ENCODE results near the gene FAM13B.
"Not testable (repeated sequence)": the region's sequence is repeated elsewhere in the genome, so short reads cannot be mapped to it uniquely, and the experiment has no call there.

Gene FAM13B

DNA sequence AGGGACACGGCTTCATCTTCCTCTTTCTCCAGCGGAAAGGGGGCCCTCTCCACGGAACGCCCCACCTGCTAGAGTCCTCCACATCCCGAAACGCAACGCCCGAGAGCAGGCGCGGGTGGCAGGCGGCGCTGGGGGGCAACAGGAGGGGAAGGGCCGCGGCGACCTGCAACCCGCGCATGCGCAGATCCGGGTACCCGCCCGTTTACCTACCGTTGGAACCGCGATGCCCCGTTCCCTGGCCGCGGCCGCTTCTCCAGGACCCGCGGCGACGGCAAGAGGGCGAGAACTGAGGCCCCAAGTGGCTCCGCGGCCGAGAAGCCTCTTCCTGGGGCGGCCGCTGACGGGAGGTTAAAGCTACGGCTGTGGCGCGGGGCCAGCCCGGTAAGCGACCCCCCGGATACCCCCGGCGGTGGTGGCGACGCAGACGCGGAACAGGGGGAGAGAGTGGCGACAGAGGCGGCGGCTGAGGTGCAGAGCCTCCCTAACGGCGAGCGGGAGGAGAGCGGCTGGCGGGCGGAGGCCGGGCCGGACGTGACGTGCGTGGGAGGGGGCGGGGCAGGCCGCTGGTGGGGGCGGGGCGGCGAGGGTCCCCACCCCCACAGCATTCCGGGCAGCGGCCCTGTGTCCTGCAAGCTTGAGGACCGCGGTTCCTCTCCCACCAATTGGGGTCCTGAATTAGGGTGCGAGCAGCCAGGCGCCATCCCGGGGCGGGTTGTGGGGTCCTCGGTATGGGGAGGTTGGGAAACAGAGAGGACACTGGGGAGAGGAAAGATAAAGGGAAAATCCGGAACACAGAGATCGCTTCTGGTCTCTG is at the start of gene FAM13B:
Gene FAM13B, minus strand, starts transcription at position 508 of the 814 bp plus-strand sequence. CDS start 13,968 bp downstream, outside the sequence.
- DNase-seq: peak; percentile 57

GRCh38 chr5:138082033-138082432 is 49.2 kb upstream of the FAM13B start:
- DNase-seq: no peak

- DNase-seq: no peak
Measured at GRCh38 chr5:138078006-138078643, 45.2 kb upstream of the FAM13B start.

- peak; percentile 1 for DNase-seq
Measured at GRCh38 chr5:138077064-138077696, 44.3 kb upstream of the FAM13B start.

DNA sequence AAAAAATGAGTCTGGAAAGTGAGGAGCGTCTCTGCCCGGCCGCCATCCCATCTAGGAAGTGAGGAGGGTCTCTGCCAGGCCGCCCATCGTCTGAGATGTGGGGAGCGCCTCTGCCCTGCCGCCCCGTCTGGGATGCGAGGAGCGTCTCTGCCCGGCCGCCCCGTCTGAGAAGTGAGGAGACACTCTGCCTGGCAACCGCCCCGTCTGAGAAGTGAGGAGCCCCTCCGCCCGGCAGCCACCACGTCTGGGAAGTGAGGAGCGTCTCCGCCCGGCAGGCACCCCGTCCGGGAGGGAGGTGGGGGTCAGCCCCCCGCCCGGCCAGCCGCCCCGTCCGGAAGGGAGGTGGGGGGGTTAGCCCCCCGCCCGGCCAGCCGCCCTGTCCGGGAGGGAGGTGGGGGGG is 37.1 kb upstream of the FAM13B start:
- not testable (repeated sequence) for DNase-seq

DNA sequence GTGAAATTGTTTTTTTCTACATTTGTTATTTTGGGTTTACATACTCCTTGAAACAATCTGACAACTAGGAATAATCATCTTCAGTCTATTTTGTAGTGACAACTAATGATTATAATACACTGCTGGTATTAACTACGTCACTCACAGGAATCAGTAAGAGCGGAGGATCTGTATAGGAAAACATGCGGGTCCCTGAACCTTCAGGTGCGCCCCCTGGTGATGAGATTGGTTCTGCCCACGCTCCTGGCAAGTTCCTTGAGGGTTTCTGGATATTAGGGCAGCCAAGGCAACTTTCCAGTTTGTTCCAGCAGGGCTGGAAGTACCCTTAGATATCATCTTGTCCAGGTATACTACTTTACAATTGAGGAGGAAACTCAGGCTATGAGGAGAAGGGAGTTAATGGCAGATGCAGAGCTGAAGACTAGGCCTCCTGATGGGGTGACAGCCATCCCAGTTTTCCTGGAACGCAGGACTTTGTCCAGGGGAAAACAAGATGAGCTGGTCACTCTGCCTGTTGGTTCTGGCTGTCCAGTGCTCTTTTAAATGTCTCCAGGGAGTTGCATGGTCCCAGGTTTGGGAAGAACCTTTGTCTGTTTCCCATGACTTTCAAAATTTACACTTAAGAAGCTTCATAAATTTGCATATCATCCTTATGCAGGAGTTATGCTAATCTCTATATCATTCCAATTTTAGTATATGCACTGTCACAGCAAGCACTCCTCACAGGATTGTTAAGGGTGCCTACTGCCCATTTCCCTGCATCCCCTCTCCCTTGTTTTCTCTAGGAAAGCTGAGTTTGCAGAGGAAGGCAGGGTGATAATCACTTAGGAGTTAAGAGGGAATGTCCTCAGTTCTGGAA is 36.1 kb upstream of the FAM13B start:
- DNase-seq: peak; percentile 1

GRCh38 chr5:138067945-138068344 is 35.1 kb upstream of the FAM13B start:
- DNase-seq: no peak

- no peak for DNase-seq
Measured at GRCh38 chr5:138065102-138065501, 32.2 kb upstream of the FAM13B start.

GRCh38 chr5:138064526-138064925 is 31.6 kb upstream of the FAM13B start:
- no peak for DNase-seq

DNA sequence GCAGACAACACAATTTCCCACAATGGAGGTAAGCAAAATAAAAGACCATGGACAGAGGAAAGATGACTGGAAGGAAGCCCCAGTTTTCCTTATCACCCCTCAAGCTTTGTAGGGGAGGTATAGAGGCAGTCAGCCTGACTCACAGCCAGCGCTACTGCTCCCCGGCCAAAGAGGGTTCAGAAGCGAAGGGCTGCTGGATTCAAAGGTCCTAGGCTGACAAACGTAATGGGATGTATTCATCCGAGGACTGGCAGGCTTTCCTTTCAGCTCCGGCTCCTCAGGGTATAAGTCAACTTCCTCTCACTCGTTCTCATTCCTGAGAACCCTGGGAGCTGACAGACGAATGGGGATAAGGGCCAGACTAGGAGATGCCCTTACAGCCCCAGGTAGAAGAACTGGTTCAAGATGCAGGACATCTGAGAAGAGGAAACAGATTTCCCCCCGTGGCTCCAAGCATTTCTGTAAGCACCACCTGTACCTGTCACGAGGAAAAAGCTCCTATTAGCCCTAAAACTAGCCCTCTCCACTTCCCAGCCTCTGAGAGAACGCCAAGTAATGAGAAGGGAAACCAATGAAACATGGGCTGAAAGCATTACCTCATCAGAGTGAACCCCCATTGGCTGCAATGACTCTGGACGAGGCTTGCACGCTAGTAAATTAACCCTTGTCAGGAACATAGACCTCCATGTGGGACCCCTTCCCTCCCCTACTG is 22.1 kb upstream of the FAM13B start:
- no peak for DNase-seq

DNA sequence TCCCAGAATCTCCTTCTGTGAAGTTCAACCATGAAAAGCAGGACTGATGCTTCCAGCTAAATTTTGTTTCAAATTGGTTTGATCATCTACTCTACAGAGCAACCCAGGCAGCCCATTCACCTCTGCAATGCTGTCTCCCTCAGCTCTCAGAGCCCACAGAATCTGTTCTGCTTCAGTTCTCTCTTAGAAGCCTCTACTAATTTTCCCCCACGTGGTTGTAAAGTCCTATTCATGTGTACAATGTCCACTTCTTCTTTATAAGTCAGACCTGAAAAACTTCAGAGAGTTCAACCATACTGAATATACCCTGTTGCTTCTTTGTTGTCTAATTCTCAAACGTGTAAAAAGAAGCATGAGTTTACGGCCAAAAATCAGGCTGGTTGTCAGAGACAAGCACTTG is 21.3 kb upstream of the FAM13B start:
- DNase-seq: no peak

GRCh38 chr5:138053554-138053953 is 20.7 kb upstream of the FAM13B start:
- DNase-seq: no peak

DNA sequence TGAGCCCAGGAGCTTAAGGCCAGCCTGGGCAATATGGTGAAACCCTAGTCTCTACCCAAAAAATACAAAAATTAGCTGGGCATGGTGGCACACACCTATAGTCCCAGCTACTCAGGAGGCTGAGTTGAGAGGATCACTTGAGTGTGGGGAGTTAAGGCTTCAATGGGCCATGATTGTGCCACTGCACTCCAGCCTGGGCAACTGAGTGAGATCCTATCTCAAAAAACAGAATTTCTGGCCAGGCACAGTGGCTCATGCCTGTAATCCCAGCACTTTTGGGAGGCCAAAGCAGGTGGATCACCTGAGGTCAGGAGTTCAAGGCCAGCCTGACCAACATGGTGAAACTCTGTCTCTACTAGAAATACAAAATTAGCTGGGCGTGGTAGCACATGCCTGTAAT is 19.8 kb upstream of the FAM13B start:
- DNase-seq: not testable (repeated sequence)

DNA sequence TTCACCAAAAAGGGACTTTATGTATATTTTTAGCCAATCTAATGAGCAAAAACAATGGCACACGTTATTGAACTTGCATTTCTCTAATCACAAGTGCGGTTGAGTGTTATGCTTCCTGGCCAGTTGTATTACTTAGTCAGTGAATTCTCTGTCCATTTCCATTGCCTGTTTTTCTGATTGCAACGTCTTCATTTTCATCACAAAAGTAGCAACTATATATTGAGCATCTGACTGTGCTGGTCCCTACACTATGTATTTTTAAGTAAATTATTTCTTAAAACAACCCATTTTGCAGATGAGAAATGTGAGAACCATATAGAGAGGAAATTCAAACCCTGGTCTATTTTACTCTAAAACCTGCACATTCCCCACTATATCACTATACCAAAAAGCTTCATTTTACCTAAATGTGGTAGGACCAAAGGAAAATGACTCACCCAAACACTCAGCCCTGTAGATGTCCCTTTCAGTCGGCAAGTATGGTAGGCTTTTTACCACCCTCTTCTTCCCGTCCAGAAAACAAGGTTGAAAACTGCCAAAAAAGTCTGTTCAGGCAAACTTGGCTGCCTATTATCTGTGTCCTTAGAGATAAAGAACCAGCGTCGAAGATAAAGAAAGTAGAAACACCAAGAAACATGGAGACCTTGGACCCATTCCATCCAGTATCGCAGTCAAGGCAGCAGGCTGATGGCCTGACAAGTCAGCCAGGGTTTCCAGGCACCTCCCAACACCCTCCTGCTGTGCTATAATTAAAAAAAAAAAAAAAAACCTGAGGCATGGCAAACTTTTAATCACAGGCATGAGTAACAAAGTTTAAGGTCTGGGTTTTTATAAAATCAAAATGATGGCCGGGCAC is 18.8 kb upstream of the FAM13B start:
- DNase-seq: no peak

- not testable (repeated sequence) for DNase-seq
Measured at GRCh38 chr5:138045283-138045682, 12.4 kb upstream of the FAM13B start.

DNA sequence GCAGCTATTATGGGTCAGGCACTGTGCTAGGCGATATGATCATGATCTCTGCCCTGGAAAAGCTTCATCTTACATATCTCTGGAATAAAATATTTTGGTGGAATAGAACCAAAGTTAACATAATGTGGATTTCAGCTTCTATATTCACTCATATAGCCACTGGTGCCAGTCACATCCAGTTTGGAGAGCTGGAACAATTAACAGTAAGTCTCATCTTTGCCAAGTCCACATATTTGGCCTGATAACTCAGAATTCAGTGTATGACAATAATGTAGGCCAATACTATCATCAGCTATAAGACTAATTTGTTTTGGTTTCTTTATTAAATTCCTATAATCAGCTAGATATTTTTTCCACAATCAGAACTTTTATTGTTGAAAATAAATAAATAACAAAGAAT is 5.9 kb upstream of the FAM13B start:
- DNase-seq: no peak

DNA sequence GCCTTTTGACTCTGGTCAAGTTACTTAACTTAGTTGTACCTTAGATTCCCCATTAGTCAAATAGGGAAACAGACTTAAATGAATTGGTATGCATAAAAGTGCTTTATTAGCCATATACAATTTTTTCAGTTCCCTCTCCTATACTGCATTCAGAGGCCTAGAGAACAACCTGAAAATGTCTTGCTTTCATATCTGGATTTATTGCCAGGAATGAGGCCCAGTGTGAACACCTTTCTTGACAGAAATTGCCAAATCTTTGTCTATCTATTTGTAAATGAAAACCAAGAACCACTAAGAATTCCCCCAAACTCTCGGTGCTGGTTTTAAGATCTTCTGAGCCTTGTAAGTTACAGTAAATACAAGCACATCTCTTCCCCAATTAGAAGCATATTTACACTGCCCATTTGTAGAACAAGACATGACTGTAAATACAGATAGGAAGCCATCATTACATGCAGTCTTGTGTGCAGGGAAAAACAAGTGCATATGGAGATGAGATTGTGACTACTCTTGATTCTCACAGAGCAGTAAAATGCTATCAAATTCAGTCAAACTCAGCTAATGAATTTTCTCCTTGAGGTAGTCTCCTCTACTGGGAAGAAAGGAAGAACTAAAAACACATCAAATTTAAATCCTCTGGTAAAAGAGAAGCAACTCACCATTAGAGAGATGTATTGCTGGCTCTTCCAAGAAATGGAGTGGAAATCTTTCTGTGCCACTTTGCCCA is 5.2 kb upstream of the FAM13B start:
- no peak for DNase-seq

DNA sequence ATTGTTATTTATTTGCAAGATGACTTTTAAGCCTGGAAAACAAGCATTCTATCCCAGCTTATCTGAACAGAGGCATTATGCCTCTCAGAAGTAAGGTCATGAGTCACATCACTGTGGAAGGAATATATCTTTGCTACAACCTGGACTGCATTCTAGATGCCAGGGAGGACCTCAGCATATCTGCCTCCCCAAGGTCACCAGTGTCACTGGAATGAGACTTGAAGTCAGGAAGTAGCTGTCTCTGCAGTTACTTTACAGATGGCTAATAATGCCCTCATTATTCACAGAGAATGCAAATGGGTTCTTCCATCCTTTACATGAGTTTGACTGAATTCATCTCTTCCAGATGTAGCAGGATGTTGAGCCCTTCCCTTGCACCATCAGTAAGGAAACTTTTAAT is 4.4 kb upstream of the FAM13B start:
- DNase-seq: no peak

DNA sequence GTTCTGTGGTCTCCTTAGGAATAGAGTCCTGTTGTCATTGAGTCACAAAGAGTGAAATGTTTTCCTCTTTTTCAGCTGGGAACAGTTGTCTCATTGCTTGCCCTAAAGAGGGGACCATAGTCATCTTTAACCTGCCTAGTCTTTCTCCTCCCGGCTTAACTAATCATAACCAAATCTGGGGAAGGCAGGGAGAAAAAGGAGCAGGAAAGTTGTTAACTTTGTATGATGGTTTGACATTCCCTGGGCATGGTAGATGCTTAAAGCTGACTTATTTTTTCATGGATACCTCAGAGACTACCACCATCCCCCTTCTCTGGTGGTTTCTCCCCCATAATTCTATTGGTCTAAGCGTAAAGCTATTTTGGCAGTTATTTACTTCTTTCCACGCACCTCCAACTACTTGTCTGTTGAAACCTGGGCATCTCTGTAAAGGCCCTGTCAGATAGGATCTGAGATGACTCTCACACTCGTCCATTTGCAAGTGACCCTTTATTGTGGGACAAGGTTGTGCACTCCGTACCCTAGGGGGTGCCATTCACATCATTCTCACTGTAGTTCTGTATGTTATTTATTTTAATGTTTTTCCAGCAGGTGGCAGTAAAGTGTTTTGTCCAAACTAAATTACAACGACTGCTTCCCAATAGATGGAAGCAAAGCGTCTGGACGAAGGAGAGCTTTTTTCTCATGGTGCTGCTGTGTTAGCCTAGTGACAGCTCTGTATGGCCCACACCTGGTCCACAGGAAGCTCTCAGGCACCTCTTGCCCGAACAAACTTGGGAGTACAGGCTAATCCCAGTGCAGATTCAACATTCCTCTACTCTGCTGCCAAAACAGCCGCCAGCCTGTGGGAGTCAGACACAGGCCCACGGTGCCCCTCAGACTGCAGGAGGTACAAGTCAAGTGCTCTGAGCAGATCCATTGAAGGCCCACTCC is 3.0 kb upstream of the FAM13B start:
- peak; percentile 44 for DNase-seq

All from NCI-H2107 (cell line).